Glutamatergic neuron (in vitro differentiated cells): ENCODE data around the gene PLPPR1. TPM values are rescaled to one million over a fixed set of nuclear protein-coding genes. Genes with fewer than 3 reads are reported as not detected.
"Not testable (repeated sequence)": the region's sequence is repeated elsewhere in the genome, so short reads cannot be mapped to it uniquely, and the experiment has no call there.

Experiments
- DNase-seq: peaks from one replicate; pipeline ENCODE4 v3.0.0; 2022
- H3K27ac Mint-ChIP-seq: one replicate; pipeline ENCODE4 v1.8.0; 2020; ENCODE audit warnings: mild to moderate bottlenecking, mixed read lengths, inconsistent platforms; ENCODE audit not compliant: unreplicated experiment
- H3K27me3 Mint-ChIP-seq: one replicate; pipeline ENCODE4 v1.8.0; 2020; ENCODE audit warnings: mild to moderate bottlenecking, moderate library complexity, mixed read lengths, inconsistent platforms; ENCODE audit not compliant: unreplicated experiment
- H3K36me3 Mint-ChIP-seq: one replicate; pipeline ENCODE4 v1.8.0; 2020; ENCODE audit warnings: mild to moderate bottlenecking, mixed read lengths, inconsistent platforms; ENCODE audit not compliant: unreplicated experiment
- H3K4me1 Mint-ChIP-seq: one replicate; pipeline ENCODE4 v1.8.0; 2020; ENCODE audit warnings: mild to moderate bottlenecking, low read depth, mixed read lengths, inconsistent platforms; ENCODE audit not compliant: unreplicated experiment
- H3K4me3 Mint-ChIP-seq: one replicate; pipeline ENCODE4 v1.8.0; 2020; ENCODE audit warnings: mild to moderate bottlenecking, mixed read lengths, inconsistent platforms; ENCODE audit not compliant: unreplicated experiment
- H3K9me3 Mint-ChIP-seq: one replicate; pipeline ENCODE4 v1.8.0; 2020; ENCODE audit warnings: mild to moderate bottlenecking, moderate library complexity, mixed read lengths, inconsistent platforms; ENCODE audit not compliant: unreplicated experiment
- total RNA-seq: library from RNA; stranded (reverse); fragmentation: NEBNext Ultra II Directional; extraction: Animal tissue kit (Norgen Biotek cat#: 25700); gene quantifications from one replicate; pipeline ENCODE4 v1.2.1, GENCODE V29; 2021; ENCODE audit not compliant: unreplicated experiment
- TF ChIP-seq, protein P1 (sequence below): fragments of 200-600 bp; sonication (generic); IDR thresholded peaks from one replicate; pipeline ENCODE4 v1.5.0; 2021; ENCODE audit not compliant: partially characterized antibody, unreplicated experiment

Gene PLPPR1
- total RNA-seq, 1 donor from 2014 or later, result 7.4 TPM

DNA sequence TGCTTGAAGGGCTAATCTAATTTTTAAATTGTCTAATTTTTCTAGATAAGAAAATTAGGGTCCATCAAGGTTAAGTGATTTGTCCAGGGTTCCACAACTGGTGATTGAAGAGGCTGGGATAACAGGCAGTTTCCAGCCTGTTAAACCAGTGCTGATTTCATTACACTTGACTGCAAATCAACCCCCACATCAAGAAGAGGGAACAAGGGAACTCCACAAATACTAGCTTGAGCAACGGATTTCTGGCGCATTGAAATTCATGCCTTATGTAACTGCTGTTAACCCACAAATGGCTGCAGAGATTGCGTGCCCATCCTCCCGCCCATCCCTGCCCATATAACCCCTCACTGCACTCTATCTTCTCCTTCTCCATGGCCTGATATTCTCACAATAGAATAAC lies 10.0 kb downstream of the PLPPR1 start:
- TF ChIP-seq, protein P1, sequence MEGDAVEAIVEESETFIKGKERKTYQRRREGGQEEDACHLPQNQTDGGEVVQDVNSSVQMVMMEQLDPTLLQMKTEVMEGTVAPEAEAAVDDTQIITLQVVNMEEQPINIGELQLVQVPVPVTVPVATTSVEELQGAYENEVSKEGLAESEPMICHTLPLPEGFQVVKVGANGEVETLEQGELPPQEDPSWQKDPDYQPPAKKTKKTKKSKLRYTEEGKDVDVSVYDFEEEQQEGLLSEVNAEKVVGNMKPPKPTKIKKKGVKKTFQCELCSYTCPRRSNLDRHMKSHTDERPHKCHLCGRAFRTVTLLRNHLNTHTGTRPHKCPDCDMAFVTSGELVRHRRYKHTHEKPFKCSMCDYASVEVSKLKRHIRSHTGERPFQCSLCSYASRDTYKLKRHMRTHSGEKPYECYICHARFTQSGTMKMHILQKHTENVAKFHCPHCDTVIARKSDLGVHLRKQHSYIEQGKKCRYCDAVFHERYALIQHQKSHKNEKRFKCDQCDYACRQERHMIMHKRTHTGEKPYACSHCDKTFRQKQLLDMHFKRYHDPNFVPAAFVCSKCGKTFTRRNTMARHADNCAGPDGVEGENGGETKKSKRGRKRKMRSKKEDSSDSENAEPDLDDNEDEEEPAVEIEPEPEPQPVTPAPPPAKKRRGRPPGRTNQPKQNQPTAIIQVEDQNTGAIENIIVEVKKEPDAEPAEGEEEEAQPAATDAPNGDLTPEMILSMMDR, result no peak
- Mint-ChIP-seq H3K4me3 (no peak overlapping the region), H3K4me1 (no peaks in the 10 kb centered on the region), H3K9me3 (no peaks in the 10 kb centered on the region), H3K36me3 (no peaks in the 10 kb centered on the region), H3K27me3 (no peaks in the 10 kb centered on the region), H3K27ac (no peak overlapping the region)
- DNase-seq, result no peak

DNA sequence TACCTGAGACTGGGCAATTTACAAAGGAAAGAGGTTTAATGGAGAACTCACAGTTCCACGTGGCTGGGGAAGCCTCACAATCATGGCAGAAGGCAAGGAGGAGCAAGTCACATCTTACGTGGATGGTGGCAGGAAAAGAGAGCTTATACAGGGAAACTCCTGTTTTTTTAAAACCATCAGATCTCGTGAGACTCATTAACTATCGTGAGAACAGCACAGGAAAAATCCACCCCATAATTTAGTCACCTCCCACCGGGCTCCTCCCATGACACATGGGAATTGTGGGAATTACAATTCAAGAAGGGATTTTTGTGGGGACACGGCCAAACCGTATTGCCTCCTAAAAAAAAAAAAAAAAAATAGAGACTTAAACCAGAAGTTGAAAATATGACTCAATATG lies 11.1 kb downstream of the PLPPR1 start:
- H3K9me3 Mint-ChIP-seq, H3K4me3 Mint-ChIP-seq, H3K27ac Mint-ChIP-seq, H3K27me3 Mint-ChIP-seq, DNase-seq, H3K36me3 Mint-ChIP-seq, H3K4me1 Mint-ChIP-seq: not testable (repeated sequence)

DNA sequence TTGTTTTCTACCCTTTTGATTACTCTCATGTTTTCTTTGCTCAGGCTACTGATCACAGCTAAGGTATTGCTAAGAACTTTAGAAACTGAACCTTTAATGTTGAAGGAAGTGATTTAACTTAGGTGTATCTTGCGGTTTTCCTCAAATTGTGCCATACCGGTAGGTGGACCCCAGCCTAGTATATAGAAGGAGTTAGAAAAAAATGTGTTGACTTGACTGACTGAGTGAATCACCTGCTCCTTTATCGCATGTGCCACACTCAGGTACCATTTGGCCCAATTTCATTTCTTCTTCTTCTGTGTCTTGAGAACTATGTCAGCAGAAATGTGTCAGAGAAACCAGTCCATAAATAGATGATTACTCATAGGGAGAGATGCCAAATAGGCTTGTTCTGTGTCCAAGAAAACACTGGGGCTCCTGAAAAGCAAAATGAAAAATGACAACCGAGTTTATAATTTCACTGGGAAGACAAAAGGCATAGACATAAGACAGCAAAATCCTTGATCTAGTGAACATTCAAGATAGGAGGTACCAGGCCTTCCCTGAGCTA lies 19.4 kb downstream of the PLPPR1 start:
- Mint-ChIP-seq H3K27ac (no peak overlapping the region), H3K4me3 (no peak overlapping the region), H3K27me3 (peaks cover 4% of the 10 kb centered on the region), H3K4me1 (no peaks in the 10 kb centered on the region), H3K9me3 (no peaks in the 10 kb centered on the region), H3K36me3 (peaks cover 13% of the 10 kb centered on the region)
- no peak for DNase-seq
- TF ChIP-seq, protein P1, result no peak

DNA sequence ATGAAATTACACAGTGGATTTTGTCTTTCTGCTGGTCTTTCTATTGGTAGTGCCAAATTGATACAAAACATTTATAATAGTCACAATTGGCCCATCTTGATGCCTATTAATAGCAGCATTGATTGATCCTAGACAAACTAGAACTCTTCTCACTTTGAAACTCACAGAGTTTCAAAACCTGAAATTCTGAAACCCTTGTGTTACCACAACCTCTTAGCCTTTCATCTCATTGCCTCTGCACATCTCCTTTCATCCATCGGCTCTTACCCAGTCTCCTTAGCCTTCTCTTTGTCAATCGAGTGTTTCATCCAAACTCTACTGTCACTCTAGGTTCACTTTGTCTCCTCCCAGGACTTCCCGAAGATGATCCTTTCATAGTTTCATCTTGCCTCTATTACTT lies 22.1 kb downstream of the PLPPR1 start:
- peaks cover 13% of the 10 kb centered on the region for H3K36me3 Mint-ChIP-seq
- peaks cover 2% of the 10 kb centered on the region for H3K27me3 Mint-ChIP-seq
- TF ChIP-seq, protein P1, result no peak
- DNase-seq, result no peak
- peaks cover 9% of the 10 kb centered on the region for H3K4me1 Mint-ChIP-seq
- no peak overlapping the region for H3K4me3 Mint-ChIP-seq
- no peak overlapping the region for H3K27ac Mint-ChIP-seq
- no peaks in the 10 kb centered on the region for H3K9me3 Mint-ChIP-seq

DNA sequence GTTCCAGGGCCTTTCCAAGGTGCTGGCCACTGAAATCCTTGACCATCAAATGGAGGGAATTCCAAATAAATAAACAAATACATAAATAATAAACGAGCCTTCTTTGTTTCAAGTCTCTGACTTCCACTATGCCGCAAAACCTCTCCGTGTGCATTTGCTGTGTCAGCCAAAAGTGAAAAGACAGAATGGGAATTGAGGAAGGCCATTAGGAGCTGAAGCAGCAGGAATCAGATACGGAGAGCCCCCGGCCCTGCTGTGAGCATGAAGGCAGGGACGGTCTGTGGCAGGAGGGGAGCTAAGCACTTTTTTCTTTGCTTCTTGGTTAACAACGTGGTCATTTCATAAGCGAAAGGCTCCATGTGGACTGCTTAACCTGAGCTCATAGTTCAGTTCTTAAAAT lies 26.1 kb downstream of the PLPPR1 start:
- DNase-seq, result peak; percentile 56
- TF ChIP-seq, protein P1, result no peak
- H3K36me3 Mint-ChIP-seq, result no peaks in the 10 kb centered on the region
- H3K27ac Mint-ChIP-seq, result peak overlapping the region; percentile 88
- H3K27me3 Mint-ChIP-seq, result peaks cover 2% of the 10 kb centered on the region
- H3K4me1 Mint-ChIP-seq, result peaks cover 28% of the 10 kb centered on the region
- H3K4me3 Mint-ChIP-seq, result peak overlapping the region; percentile 75
- H3K9me3 Mint-ChIP-seq, result no peaks in the 10 kb centered on the region
